Measurements from ENCODE around the gene UNC119.

UNC119 gene

GRCh38 chr17:28505986-28506665 is 46.3 kb downstream of the UNC119 start, which contains the start of gene FOXN1:
FOXN1 (plus strand) TSS chr17:28506348; CDS start chr17:28523970, 17,622 bp downstream.
- TF ChIP-seq, protein P1, sequence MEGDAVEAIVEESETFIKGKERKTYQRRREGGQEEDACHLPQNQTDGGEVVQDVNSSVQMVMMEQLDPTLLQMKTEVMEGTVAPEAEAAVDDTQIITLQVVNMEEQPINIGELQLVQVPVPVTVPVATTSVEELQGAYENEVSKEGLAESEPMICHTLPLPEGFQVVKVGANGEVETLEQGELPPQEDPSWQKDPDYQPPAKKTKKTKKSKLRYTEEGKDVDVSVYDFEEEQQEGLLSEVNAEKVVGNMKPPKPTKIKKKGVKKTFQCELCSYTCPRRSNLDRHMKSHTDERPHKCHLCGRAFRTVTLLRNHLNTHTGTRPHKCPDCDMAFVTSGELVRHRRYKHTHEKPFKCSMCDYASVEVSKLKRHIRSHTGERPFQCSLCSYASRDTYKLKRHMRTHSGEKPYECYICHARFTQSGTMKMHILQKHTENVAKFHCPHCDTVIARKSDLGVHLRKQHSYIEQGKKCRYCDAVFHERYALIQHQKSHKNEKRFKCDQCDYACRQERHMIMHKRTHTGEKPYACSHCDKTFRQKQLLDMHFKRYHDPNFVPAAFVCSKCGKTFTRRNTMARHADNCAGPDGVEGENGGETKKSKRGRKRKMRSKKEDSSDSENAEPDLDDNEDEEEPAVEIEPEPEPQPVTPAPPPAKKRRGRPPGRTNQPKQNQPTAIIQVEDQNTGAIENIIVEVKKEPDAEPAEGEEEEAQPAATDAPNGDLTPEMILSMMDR (IDR thresholded peaks at IDR 0.05; ENCODE audit: low read depth, low read length, missing control alignments): no peak
- no peak for DNase-seq (ENCODE audit: low read depth)
- no peak within 1 kb of the TSS for H3K4me3 ChIP-seq (ENCODE audit: low read depth, low read length)

DNA sequence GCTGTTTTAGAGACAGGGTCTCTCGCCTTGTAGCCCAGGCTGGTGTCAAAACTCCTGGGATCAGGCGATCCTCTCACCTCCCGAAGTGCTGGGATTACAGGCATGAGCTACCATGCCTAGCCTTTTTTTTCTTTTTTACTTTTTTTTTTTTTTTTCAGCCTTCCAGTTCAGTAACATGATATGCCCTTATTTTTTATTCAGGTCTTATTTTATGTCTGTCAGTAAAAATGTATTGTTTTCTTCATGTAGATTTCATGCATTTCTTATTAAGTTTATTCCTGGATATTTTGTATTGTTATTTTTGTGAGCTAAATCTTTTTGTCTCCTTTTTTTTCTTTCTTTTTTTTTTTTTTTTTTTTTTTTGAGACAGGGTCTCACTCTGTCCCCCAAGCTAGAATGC is 49.0 kb downstream of the UNC119 start:
- TF ChIP-seq, protein P1 (IDR thresholded peaks at IDR 0.05; ENCODE audit: low read depth, low read length, missing control alignments): no peak
- DNase-seq (ENCODE audit: low read depth): no peak
- H3K4me3 ChIP-seq (ENCODE audit: low read depth, low read length): no peak overlapping the region

GRCh38 chr17:28501421-28502284 is 50.8 kb downstream of the UNC119 start:
- no peak overlapping the region for H3K4me3 ChIP-seq (ENCODE audit: low read depth, low read length)
- TF ChIP-seq, protein P1 (IDR thresholded peaks at IDR 0.05; ENCODE audit: low read depth, low read length, missing control alignments): no peak

GRCh38 chr17:28500712-28501379 is 51.6 kb downstream of the UNC119 start:
- peak overlapping the region; percentile 23; the same call in 1 of the 2 replicates for H3K4me3 ChIP-seq (ENCODE audit: low read depth, low read length)
- DNase-seq (ENCODE audit: low read depth): peak; percentile 53
- TF ChIP-seq, protein P1 (IDR thresholded peaks at IDR 0.05; ENCODE audit: low read depth, low read length, missing control alignments): no peak

More at GRCh38 chr17:28501421-28502284, 50.8 kb downstream of the UNC119 start:
- no peak for DNase-seq (ENCODE audit: low read depth)

- no peak for DNase-seq (ENCODE audit: low read depth)
- TF ChIP-seq, protein P1 (IDR thresholded peaks at IDR 0.05; ENCODE audit: low read depth, low read length, missing control alignments): no peak
- H3K4me3 ChIP-seq (ENCODE audit: low read depth, low read length): no peak overlapping the region; the same call in 1 of the 2 replicates
These were observed 52.6 kb downstream of the UNC119 start for GRCh38 chr17:28499684-28500357.

DNA sequence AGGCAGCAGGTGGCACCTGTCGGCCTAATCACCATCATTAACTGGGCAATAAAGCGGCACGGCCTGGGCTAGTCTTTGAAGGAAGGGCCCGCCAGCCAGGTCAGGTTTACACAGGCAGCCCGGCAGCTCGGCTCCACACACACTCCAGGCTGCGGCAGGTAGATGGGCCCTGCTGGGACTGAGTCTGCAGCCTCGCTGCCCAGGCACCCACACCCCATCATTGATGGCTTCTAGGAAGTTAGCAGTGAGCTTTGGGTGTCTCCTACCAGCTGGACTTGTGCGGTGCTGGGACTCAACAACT is 53.1 kb downstream of the UNC119 start:
- DNase-seq (ENCODE audit: low read depth): no peak
- H3K4me3 ChIP-seq (ENCODE audit: low read depth, low read length): no peak overlapping the region
- TF ChIP-seq, protein P1 (IDR thresholded peaks at IDR 0.05; ENCODE audit: low read depth, low read length, missing control alignments): no peak

Measured in GM12864 (cell line).